Measurements from ENCODE around the gene SSR4. TPM values are rescaled to one million over a fixed set of nuclear protein-coding genes. Genes with fewer than 3 reads are reported as not detected.

Gene SSR4
- total and polyA plus RNA-seq, 2 of the 13 experiments (the other 11 are each of a cell fraction or from before 2014, with no cell fraction given) = 214 to 288 TPM

- Histone ChIP-seq H3K27ac (ENCODE audit: extremely low read length, insufficient read depth, low read length) (no peak overlapping the region), H3K4me2 (ENCODE audit: low read depth, low read length) (no peak overlapping the region), H3K4me1 (ENCODE audit: insufficient read depth, low read length) (no peaks in the 10 kb centered on the region), H3K36me3 (replicated peaks in 1 of 2; ENCODE audit: control insufficient read depth in 1 of 2, insufficient read depth in 2 of 2, low read length in 2 of 2) (no peaks in the 10 kb centered on the region), H4K20me1 (ENCODE audit: insufficient read depth, low read length) (no peaks in the 10 kb centered on the region), H3K4me3 (replicated peaks in 1 of 3; ENCODE audit: insufficient read depth in 1 of 3, low read depth in 2 of 3, low read length in 3 of 3) (no peak overlapping the region), H3K9me3 (ENCODE audit: low read length) (no peaks in the 10 kb centered on the region), H3K27me3 (ENCODE audit: control insufficient read depth in 1 of 2, insufficient read depth in 2 of 2, low read length in 2 of 2) (peaks cover 4 to 20% of the 10 kb centered on the region in 2 experiments; a peak in 3 of 5 replicates), H3K9ac (ENCODE audit: insufficient read depth, low read depth, low read length) (no peak overlapping the region), H2AFZ (ENCODE audit: low read length) (no peak overlapping the region), H3K79me2 (ENCODE audit: insufficient read depth, low read length) (no peaks in the 10 kb centered on the region)
- ATAC-seq (no peak), FAIRE-seq (no peak), DNase-seq (ENCODE audit: low spot score) (no peak)
- no TSS peak for BruUV-seq (replicated peaks)
- no peak for TF ChIP-seq ZNF383 (CRISPR knock-in tag; IDR thresholded peaks at IDR 0.05; ENCODE audit: borderline replicate concordance)
- no peak for TF ChIP-seq CERS6 (CRISPR knock-in tag; IDR thresholded peaks at IDR 0.05)
- no peak for TF ChIP-seq ELF1 (CRISPR knock-in tag; IDR thresholded peaks at IDR 0.05)
- TF ChIP-seq ZNF124 (CRISPR knock-in tag; IDR thresholded peaks at IDR 0.05) = no peak
- TF ChIP-seq ZNF18 (CRISPR knock-in tag; IDR thresholded peaks at IDR 0.05; ENCODE audit: insufficient replicate concordance) = no peak
- TF ChIP-seq YY1 (IDR thresholded peaks at IDR 0.05; ENCODE audit: insufficient read depth, insufficient replicate concordance, low read depth, low read length) = no peak
- TF ChIP-seq HOXA9 (CRISPR knock-in tag; IDR thresholded peaks at IDR 0.05; ENCODE audit: borderline replicate concordance) = no peak
- TF ChIP-seq JUN (CRISPR knock-in tag; IDR thresholded peaks at IDR 0.05) = no peak
- no peak for TF ChIP-seq HHEX (CRISPR knock-in tag; IDR thresholded peaks at IDR 0.05)
- TF ChIP-seq ZNF350 (CRISPR knock-in tag; IDR thresholded peaks at IDR 0.05; ENCODE audit: borderline replicate concordance, low read depth) = no peak
- TF ChIP-seq PLRG1 (conservative IDR thresholded peaks at IDR 0.05) = no peak
- TF ChIP-seq IRF9 (CRISPR knock-in tag; IDR thresholded peaks at IDR 0.05; ENCODE audit: borderline replicate concordance) = no peak
- TF ChIP-seq HOXA3 (CRISPR knock-in tag; IDR thresholded peaks at IDR 0.05) = no peak
- no peak for TF ChIP-seq NCOA1 (CRISPR knock-in tag; IDR thresholded peaks at IDR 0.05)
- no peak for TF ChIP-seq FOXK1 (CRISPR knock-in tag; IDR thresholded peaks at IDR 0.05; ENCODE audit: borderline replicate concordance, low read depth)
- intact Hi-C loops (cut with micrococcal nuclease; ENCODE audit: unreplicated experiment) = no loop called here
- ChIA-PET CTCF (ENCODE audit: low intra/inter-chr PET ratio, low total read pairs) (no interaction called here), POLR2A (no interaction called here)
- in situ Hi-C loops (cut with HindIII; ENCODE audit: extremely low pct_ligation_motif_present, low pct_unique_long_range_greater_than_20kb) = no loop called here
- WGBS (ENCODE audit: low lambda C conversion rate) = 13% methylated on average over 3 of the region's 5 CpGs
Observed at GRCh38 chrX:153813161-153813560, 18.7 kb downstream of the SSR4 start.
